Fibroblast of skin of abdomen (primary cell): Measurements from ENCODE around the gene CGRRF1.
A peak's percentile ranks its signal among the peaks of the same experiment; 100 is the strongest.

ENCODE experiments used
- DNase-seq: peaks from one replicate; pipeline ENCODE4 v3.0.0-alpha.2; 2013

Gene CGRRF1

DNA sequence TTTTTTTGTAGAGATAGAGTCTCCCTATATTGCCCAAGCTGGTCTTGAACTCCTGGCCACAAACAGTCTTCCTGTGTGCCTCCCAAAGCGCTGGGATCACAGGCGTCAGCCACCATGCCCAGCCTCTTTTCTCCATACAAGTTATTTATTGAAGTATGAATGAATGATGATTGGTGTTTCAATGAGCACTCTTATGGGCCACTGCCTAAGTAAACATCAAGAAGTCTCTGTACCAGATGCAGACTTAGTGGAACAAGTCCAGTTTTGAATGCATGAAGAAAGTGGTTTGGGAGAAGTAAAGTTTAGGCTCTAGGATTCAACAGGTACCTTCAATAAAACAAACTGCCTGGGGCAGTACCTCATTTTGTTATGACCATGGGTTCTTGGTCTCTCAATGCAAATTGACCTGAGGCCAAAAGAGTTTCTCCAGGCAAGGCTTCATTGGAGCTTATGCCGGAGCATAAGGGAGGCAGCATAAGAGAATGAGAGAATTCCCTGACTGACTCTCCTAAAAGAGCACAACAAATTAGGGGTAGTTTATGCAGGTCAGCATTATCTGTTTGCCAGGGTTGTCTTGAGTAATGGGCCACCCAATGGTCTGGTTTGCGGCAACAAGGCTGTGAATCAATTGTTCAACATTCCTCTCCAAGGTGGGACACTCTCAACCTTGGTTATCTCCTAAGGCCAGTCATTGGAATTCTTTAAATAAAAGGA, 19.8 kb upstream of the CGRRF1 start:
- DNase-seq: no peak

- DNase-seq: no peak
Measured at GRCh38 chr14:54490445-54491175, 19.1 kb upstream of the CGRRF1 start.

DNA sequence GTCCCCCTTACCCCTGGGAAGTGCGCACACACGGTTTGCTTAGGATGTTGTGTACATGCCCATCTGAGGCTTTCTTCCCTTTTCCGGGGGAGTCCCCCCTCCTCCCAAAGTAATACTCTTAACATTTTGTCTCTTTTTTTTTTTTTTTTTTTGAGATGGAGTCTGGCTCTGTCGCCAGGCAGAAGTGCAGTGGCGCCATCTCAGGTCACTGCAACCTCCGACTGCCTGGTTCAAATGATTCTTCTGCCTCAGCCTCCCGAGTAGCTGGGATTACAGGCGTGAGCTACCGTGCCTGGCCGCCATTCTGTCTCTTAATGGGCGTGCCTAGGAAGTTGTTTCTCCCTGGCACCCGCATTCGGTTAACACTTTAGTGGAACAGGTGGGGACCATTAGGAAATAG, 16.4 kb upstream of the CGRRF1 start:
- no peak for DNase-seq

DNA sequence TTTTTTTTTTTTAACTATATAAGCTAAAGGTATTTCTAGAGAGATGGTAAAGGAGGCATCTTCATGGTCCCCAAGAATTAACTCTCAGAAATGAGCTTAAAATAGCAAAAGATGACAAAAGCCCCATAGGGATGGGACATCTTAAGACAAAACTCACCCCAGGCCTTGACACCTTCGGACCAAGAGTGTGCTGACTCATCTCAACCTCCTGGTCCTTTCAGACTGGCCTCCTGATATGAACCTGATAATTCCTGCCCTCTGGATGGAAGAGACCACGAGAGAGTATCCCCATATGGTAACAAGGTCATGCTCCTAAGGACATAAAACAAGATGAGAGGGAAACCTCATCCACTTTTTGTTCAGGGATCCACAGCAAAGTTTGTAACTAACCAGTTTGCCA, 12.5 kb upstream of the CGRRF1 start:
- no peak for DNase-seq

GRCh38 chr14:54498095-54498531, 11.6 kb upstream of the CGRRF1 start:
- DNase-seq: no peak

DNA sequence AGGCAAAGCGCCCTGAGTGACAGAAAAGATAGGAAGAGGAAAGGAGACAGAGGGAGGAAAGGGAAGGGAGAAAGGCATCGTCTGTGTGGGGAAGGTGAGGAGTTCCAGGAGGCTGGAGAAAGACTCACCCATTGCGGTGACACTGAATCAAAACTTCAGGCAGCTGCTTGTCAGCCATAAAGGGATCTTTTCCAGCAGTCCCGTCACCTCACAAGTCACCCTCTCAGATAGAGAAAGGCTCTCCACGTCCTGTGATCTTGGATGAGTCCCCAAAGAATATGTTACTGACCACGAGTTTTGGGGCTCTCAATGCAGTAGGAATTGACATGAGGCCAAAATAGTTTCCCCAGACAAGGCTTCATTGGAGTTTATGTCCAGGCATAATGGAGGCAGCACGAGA, 11.1 kb upstream of the CGRRF1 start:
- DNase-seq: no peak

GRCh38 chr14:54500744-54501143, 9.0 kb upstream of the CGRRF1 start:
- DNase-seq: no peak

GRCh38 chr14:54501480-54501879, 8.2 kb upstream of the CGRRF1 start:
- DNase-seq: no peak

DNA sequence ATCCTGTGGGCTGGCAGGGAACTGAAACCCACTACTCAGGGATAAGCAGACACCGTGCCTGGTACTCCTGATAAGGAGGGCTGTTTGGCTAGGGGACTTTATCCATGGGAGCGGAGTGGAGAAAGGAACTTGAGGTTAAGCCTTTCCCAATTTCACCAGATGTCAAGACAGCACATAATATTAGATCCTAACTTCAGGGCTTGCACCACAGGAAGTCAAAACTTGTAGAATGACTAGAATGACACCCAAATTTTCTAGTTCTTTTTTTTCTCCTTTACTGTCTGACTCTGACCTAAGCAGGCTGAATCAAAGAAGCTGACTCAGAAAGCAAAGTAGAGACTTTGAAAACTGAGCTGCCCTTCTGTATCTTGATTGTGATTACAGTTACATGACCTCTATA, 7.1 kb upstream of the CGRRF1 start:
- DNase-seq: no peak

DNA sequence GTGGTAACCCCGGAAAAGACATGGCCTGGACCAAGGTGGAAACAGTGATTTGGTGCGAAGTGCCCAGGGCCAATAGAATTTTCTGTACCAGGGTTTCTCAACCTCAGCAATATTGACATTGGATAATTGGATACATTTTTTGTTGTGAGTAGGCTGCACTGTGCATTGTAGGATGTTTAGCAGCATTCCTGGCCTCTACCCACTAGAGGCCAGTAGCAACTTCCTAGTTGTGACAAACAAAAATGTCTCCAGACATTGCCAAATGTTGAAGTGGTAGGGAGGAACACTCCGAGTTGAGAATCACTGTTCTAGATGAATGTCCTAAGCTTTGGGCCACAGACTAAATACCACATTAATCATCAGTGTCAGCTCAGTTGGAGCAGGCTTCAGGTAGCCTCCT, 6.2 kb upstream of the CGRRF1 start:
- peak; percentile 49 for DNase-seq

DNA sequence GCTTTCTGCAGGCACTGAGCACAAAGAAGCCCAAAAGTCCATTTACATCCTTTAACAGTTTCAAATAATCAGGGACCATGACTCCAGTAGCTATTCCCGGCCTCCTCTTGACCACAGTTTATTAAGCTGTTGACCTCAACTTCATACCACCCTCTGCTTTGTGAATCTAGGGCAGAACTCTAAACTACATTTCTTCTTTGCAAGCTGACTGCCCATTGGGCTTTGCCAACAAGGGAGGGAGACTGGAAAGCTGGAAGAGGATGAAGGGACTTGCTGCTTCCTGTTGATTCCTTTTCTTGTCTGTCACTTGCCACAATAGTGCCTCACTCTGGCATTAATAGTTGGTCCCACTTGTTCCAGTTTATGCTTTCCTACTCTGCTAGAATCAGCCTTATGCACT, 2.7 kb downstream of the CGRRF1 start:
- no peak for DNase-seq

GRCh38 chr14:54515670-54516069, 6.0 kb downstream of the CGRRF1 start:
- DNase-seq: no peak

DNA sequence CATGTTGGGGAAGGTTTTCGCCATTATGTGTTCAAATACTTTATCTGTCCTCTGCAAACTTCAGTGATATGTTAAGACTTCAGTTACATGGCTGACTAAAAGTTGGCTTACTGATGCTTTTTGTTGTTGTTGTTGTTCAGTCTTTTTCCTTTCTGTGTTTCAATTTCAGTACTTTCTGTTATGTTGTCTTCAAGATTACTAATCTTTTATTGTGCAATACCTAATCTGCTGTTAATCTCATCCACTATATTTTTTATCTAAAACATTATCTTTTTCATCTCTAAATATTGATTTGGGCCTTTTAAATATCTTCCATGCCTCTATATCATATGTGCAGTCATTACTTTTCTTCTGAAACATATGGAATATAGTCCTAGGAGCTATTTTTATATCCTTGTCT, 7.0 kb downstream of the CGRRF1 start:
- no peak for DNase-seq

DNA sequence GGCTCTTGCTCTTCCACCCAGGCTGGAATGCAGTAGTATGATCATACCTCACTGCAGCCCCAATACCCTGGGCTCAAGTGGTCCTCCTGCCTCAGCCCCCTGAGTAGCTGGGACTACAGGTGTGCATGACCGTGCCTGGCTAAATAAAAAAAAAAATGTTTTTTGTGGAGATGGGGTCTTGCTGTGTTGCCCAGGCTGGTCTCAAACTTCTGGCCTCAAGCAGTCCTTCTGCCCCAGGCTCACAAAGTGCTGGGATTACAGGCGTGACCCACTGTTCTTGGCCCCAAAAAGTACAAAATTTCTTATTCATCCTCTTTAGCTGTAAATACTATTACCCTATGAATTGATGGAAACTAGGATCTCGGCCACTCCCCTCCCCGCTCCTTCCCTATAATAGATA, 14.7 kb downstream of the CGRRF1 start:
- DNase-seq: no peak

DNA sequence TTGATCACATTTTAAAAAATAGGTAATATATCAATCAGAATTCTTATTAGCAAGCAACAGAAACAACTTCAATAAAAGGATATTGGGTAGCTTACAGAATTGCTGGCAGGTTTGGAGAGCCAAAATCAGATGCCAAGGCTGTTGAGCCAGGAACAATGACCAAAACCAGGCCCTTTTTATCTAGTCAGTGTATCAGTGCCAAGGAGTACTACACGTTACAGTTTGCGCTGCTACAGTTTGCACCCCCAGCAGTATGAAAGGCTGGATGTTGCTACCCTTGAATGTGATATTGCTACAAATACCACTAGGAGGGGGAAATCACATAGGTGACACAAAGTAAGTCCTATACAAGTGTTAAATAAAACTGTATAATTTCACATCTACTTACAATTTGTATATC, 19.3 kb downstream of the CGRRF1 start:
- DNase-seq: no peak

GRCh38 chr14:54529811-54530210, 20.1 kb downstream of the CGRRF1 start:
- DNase-seq: peak; percentile 65

DNA sequence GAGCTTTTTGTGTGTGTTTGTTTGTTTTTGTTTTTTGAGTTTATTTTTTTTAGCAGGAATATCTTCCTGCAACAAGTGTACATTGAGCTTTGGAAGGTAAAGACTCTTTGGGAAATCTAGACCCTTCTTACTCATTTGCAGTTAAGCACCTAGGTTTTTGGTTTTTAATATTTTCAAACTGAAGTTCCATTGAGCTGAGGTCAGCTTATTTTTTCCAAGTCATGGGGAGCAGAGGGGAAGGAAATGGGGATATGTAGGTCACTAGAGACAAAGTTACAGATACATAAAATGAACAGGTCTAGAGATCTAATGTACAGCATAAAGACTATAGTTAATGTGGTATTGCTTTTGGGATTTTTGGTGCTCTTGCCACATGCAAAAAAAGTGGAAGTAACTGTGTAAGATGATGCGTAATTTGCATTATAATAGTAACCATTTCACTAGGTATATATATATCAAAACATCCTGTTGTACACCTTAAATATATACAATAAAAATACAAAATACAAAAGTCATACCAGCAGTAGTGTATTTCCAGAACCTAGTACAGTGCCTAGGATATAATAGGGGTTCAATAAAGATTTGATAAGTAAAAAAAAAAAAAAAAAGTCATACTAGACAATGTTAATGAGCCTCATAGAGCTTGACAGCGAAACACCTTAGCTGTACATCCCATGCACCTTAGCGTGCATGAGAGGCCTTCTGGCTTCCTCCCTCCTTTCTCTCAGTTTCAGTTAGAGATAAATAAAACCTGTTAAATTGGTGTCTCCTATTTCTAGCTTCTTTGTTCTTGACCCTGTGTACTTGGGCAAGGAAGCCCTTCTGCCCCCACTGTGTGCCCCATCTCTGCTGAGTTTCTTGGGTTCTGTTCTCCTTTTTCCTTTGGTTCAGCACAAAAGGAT, 22.7 kb downstream of the CGRRF1 start:
- DNase-seq: no peak

- no peak for DNase-seq
Measured at GRCh38 chr14:54533100-54533499, 23.4 kb downstream of the CGRRF1 start.

DNA sequence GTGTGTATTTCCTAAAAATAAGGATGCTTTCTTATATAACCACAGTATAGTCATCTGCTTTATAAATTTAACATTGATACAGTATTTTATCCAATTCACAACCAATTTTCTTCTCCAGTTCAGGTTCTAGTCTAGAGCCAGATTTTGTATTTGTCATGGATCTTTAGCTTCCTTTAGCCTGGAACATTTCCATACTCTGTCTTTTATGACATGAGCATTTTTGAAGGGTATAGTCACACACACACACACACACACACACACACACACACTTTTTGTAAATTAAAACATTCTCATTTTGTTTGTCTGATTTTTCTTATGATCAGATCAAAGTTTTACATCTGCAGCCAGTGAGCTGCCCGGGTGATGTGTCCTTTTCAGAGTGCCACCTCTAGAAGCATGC, 25.4 kb downstream of the CGRRF1 start:
- DNase-seq: peak; percentile 25

DNA sequence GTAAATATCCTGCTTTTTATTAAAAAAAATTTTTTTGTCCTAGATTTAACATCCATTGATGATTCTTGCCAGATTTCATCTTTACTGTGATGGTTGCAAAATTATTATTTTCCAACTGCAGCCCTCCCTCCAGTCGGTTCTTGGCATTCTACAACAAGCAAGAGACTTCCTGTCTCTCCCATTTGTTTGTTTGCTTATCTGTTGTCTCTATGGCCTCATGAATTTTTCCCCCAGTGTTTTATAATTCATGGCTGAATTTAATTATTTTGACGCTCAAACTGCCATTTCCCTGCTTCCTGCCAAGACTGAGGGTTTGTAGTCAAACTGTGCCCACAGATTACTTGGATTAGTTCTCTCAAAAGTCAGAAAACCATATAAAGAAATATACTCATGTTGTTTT, 25.9 kb downstream of the CGRRF1 start:
- no peak for DNase-seq

DNA sequence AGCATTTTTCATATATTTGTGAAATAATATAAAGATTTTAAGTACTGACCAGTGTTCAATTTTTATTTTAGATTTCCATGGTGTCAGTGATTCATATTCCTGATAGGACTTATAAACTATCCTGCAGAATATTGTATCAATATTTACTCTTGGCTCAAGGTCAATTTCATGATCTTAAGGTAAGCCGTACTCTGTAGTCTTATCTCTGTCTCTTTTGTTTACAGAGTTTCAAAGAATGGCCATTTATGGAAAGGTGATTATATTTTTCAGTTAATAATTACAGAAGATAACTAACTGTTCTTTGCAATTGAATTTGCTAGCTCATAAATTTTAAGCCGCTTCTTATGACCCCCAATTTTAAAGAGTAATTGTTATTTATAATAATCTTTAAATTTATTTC, 27.9 kb downstream of the CGRRF1 start:
- DNase-seq: no peak

GRCh38 chr14:54538055-54538454, 28.3 kb downstream of the CGRRF1 start:
- DNase-seq: no peak

GRCh38 chr14:54547583-54547982, 37.9 kb downstream of the CGRRF1 start:
- no peak for DNase-seq
